Erythroblast (primary cell): ENCODE data around the gene IDI1.

Source experiments
- GATA1 ChIP-seq: IDR thresholded peaks from 2 replicates; pipeline ENCODE4 v1.6.1; 2011; ENCODE audit warnings: low read depth, mild to moderate bottlenecking, control low read depth, low read length, moderate library complexity
- POLR2A ChIP-seq: IDR thresholded peaks from 2 replicates; pipeline ENCODE4 v1.6.1; 2011; ENCODE audit warnings: mild to moderate bottlenecking, low read length

DNA sequence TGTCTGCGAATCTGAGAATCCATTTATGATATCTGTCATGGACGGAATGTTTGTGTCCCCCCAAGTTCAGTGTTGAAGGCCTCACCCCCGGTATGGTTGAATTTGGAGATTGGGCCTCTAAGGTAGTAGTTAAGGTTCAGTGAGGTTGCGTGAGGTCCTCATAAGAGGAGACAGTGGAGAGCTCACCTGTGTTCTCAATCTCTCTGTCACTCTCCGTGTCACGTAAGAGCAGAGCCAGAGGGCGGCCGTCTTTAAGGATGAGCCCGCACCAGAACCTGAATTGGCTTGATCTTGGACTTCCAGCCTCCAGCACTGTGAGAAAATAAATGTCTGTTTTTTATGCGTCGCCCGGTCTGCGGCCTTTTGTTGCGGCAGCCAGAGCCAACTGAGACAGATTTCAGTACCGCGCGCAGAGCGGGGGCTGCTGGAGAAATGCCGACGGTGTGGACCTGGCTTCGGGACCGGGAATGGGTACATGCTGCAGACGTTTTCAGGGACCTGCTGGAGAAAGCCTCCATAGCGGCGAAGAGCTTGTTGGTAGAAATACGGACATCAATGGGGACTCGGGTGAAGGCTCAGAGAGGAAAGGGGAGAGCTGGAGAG is 47.5 kb upstream of the IDI1 start:
- no peak for TF ChIP-seq POLR2A
- no peak for TF ChIP-seq GATA1
